ENCODE data around the gene SMYD1.

SMYD1 gene

GRCh38 chr2:88058191-88058590, 9.4 kb upstream of the SMYD1 start:
- DNase-seq (ENCODE audit: low spot score) = no peak
- TF ChIP-seq CTCF (IDR thresholded peaks at IDR 0.05; ENCODE audit: extremely low read depth, missing control alignments) = no peak

GRCh38 chr2:88059979-88060906, 7.4 kb upstream of the SMYD1 start:
- peak; percentile 42 for TF ChIP-seq CTCF (IDR thresholded peaks at IDR 0.05; ENCODE audit: extremely low read depth, missing control alignments)
- DNase-seq (ENCODE audit: low spot score) = peak; percentile 80

- no peak for DNase-seq (ENCODE audit: low spot score)
- no peak for TF ChIP-seq CTCF (IDR thresholded peaks at IDR 0.05; ENCODE audit: extremely low read depth, missing control alignments)
These were observed 6.7 kb upstream of the SMYD1 start for GRCh38 chr2:88060907-88061275.

GRCh38 chr2:88061295-88061694, 6.3 kb upstream of the SMYD1 start:
- DNase-seq (ENCODE audit: low spot score) = no peak
- TF ChIP-seq CTCF (IDR thresholded peaks at IDR 0.05; ENCODE audit: extremely low read depth, missing control alignments) = no peak

- TF ChIP-seq CTCF (IDR thresholded peaks at IDR 0.05; ENCODE audit: extremely low read depth, missing control alignments) = no peak
- no peak for DNase-seq (ENCODE audit: low spot score)
These were observed 1.1 kb upstream of the SMYD1 start for GRCh38 chr2:88066543-88066942.

GRCh38 chr2:88067189-88067588, 436 bp upstream of the SMYD1 start:
- DNase-seq (ENCODE audit: low spot score) = no peak
- no peak for TF ChIP-seq CTCF (IDR thresholded peaks at IDR 0.05; ENCODE audit: extremely low read depth, missing control alignments)

- no peak for DNase-seq (ENCODE audit: low spot score)
- TF ChIP-seq CTCF (IDR thresholded peaks at IDR 0.05; ENCODE audit: extremely low read depth, missing control alignments) = no peak
These were observed 419 bp downstream of the SMYD1 start for GRCh38 chr2:88068044-88068443.

Measured in GM20000 (cell line).